Measurements from ENCODE around the gene BEX3. TPM values are rescaled to one million over a fixed set of nuclear protein-coding genes. Genes with fewer than 3 reads are reported as not detected.

Gene BEX3
- total RNA-seq, 2 donors from 2014 or later = 33.7 to 44.9 TPM

DNA sequence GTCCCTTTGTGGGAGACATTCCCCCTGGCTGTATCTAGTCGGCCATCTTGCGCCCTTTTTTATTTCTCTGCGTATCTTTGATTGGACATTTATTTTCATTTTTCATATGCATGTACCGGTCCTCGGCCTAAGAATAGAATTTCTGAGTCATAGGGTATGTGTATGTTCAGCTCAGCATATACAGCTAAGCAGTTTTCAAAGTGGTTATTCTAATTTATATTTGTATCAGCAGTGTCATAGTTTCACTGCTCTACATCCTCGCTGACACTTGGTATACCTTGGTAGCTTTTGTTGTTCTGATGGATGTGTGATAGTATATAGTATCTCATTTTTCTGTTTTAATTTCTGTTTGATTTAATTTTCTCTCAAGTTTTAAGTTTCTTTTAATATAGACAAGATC lies 38.7 kb downstream of the BEX3 start:
- Histone ChIP-seq H3K9me3 (no peaks in the 10 kb centered on the region), H3K4me3 (no peak overlapping the region), H3K27ac (no peak overlapping the region), H3K4me1 (no peaks in the 10 kb centered on the region), H3K36me3 (no peaks in the 10 kb centered on the region), H3K9ac (ENCODE audit: low read depth in 2 of 2, low read length in 2 of 2) (no peak overlapping the region), H3K27me3 (no peaks in the 10 kb centered on the region)
- intact Hi-C loops (cut with DNase I) = no loop called here
- TF ChIP-seq, protein P1, sequence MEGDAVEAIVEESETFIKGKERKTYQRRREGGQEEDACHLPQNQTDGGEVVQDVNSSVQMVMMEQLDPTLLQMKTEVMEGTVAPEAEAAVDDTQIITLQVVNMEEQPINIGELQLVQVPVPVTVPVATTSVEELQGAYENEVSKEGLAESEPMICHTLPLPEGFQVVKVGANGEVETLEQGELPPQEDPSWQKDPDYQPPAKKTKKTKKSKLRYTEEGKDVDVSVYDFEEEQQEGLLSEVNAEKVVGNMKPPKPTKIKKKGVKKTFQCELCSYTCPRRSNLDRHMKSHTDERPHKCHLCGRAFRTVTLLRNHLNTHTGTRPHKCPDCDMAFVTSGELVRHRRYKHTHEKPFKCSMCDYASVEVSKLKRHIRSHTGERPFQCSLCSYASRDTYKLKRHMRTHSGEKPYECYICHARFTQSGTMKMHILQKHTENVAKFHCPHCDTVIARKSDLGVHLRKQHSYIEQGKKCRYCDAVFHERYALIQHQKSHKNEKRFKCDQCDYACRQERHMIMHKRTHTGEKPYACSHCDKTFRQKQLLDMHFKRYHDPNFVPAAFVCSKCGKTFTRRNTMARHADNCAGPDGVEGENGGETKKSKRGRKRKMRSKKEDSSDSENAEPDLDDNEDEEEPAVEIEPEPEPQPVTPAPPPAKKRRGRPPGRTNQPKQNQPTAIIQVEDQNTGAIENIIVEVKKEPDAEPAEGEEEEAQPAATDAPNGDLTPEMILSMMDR (IDR thresholded peaks at IDR 0.05) = no peak
- no peak for DNase-seq

DNA sequence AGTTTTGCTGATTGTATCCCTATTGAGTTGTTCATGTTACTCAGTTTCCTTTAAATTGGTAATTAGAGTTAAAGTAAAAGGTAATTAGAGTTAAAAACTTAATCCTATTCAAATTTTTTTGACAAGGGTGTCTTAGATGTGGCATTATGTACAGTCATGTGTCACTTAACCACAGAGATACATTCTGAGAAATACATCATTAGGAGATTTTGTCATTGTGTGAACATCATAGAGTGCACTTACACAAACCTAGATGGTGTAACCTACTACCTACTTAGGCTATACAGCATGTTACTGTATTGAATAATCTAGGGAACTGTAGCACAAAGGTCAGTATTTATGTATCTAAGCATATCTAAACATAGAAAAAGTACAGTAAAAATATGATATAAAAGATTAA lies 39.2 kb downstream of the BEX3 start:
- intact Hi-C loops (cut with DNase I) = no loop called here
- Histone ChIP-seq H3K9me3 (no peaks in the 10 kb centered on the region), H3K27ac (no peak overlapping the region), H3K27me3 (no peaks in the 10 kb centered on the region), H3K4me1 (no peaks in the 10 kb centered on the region), H3K4me3 (no peak overlapping the region), H3K9ac (ENCODE audit: low read depth in 2 of 2, low read length in 2 of 2) (no peak overlapping the region), H3K36me3 (no peaks in the 10 kb centered on the region)
- TF ChIP-seq, protein P1 (IDR thresholded peaks at IDR 0.05) = no peak
- no peak for DNase-seq

GRCh38 chrX:103417370-103417769 lies 41.0 kb downstream of the BEX3 start:
- Histone ChIP-seq H3K4me3 (no peak overlapping the region), H3K9ac (ENCODE audit: low read depth in 2 of 2, low read length in 2 of 2) (no peak overlapping the region), H3K4me1 (no peaks in the 10 kb centered on the region), H3K9me3 (no peaks in the 10 kb centered on the region), H3K27me3 (no peaks in the 10 kb centered on the region), H3K27ac (no peak overlapping the region), H3K36me3 (no peaks in the 10 kb centered on the region)
- DNase-seq = no peak
- intact Hi-C loops (cut with DNase I) = no loop called here
- TF ChIP-seq, protein P1 (IDR thresholded peaks at IDR 0.05) = no peak

- DNase-seq = no peak
- Histone ChIP-seq H3K9ac (ENCODE audit: low read depth in 2 of 2, low read length in 2 of 2) (no peak overlapping the region), H3K9me3 (no peaks in the 10 kb centered on the region), H3K4me1 (no peaks in the 10 kb centered on the region), H3K4me3 (no peak overlapping the region), H3K27ac (no peak overlapping the region), H3K36me3 (no peaks in the 10 kb centered on the region), H3K27me3 (no peaks in the 10 kb centered on the region)
- intact Hi-C loops (cut with DNase I) = no loop called here
- TF ChIP-seq, protein P1 (IDR thresholded peaks at IDR 0.05) = no peak
Observed at GRCh38 chrX:103417933-103418332, 41.6 kb downstream of the BEX3 start.

DNA sequence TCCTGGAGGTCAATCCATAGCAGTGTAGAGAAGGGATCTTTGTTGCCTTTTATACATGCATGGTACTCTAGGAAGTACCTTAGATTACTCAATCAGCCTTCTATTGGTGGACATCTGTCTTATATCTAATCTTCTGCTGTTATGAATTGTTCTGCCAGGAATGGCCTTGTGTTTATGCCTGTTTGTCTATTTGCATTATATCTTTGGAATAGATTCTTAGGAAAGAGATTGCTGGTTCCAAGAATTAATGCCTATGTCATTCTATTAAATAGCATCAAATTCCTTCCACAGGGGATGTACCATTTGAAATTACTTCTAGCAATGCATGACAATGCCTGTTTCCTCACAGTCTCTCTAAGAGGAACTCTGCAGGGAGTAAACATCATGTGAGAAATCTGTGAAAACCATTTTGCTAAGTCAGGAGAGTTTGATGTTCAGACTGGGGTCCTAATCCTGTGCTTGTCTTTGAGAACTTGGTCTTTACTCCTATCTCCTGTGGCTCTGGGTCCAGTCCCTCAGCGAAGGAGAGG lies 42.5 kb downstream of the BEX3 start:
- no peak for DNase-seq
- Histone ChIP-seq H3K4me3 (no peak overlapping the region), H3K27ac (no peak overlapping the region), H3K9me3 (no peaks in the 10 kb centered on the region), H3K27me3 (no peaks in the 10 kb centered on the region), H3K9ac (ENCODE audit: low read depth in 2 of 2, low read length in 2 of 2) (no peak overlapping the region), H3K36me3 (no peaks in the 10 kb centered on the region), H3K4me1 (no peaks in the 10 kb centered on the region)
- intact Hi-C loops (cut with DNase I) = no loop called here
- TF ChIP-seq, protein P1 (IDR thresholded peaks at IDR 0.05) = no peak
